ENCODE measurements around the gene ADGRG1.

Gene ADGRG1

GRCh38 chr16:57697896-57698537, 69.6 kb downstream of the ADGRG1 start:
- Mint-ChIP-seq H3K36me3 (ENCODE audit: insufficient read depth) (no peaks in the 10 kb centered on the region), H3K4me1 (peaks cover 7% of the 10 kb centered on the region), H3K27ac (ENCODE audit: low read depth) (no peak overlapping the region), H3K27me3 (peaks cover 2% of the 10 kb centered on the region), H3K4me3 (no peak overlapping the region), H3K9me3 (no peaks in the 10 kb centered on the region)
- no peak for ATAC-seq (replicated peaks; ENCODE audit: extremely low read depth, poor library complexity, severe bottlenecking)
- no peak for DNase-seq (ENCODE audit: low spot score in 2 of 2)

DNA sequence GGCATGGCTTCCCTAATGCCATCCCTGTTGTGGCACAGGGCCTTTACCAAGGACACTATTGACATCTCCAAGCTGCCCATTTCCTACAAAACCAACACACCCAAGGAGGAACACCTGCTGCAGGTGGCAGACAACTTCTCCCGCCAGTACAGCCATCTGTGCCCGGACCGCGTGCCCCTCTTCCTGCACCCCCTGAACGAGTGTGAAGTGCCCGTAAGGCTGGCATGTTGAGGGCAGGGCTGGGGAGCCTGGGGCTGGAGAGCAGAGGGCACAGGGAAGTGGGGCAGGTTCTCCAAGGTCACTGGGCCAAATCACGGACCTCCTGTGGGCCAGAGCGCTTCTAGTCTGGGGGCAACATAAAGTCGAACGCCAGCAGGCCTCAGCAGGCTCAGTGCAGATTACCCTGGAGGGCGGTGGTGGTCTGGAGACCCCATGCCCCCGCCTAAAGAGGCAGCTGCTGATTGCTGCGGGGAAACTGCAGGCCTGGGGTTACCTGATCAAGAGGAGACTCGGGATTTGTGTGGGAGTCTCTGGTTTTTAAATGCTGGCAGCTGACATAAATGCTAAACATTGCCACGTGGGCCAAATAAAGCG, 70.5 kb downstream of the ADGRG1 start:
- Mint-ChIP-seq H3K4me1 (peaks cover 7% of the 10 kb centered on the region), H3K27ac (ENCODE audit: low read depth) (no peak overlapping the region), H3K27me3 (no peaks in the 10 kb centered on the region), H3K4me3 (no peak overlapping the region), H3K36me3 (ENCODE audit: insufficient read depth) (no peaks in the 10 kb centered on the region), H3K9me3 (no peaks in the 10 kb centered on the region)
- no peak for DNase-seq (ENCODE audit: low spot score in 2 of 2)
- no peak for ATAC-seq (replicated peaks; ENCODE audit: extremely low read depth, poor library complexity, severe bottlenecking)

DNA sequence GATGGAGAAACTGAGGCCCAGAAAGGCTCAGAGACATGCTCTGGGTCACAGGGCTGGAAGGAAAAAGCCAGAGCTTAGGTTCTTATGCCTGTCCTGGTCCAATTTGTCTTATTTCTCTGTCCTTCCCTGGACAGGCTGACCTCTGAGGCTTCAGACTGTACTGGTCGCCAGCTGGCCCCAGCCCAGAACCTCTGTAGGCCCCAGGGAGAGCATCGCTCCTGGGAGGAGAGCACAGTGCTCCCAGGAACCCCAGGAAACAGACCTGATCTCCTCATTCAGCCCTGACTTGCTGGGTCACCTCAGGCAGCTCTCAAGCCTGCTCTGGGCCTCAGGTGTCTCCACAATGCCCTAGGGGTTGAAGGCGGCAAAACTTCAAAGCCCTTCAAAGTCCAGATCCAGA, 71.1 kb downstream of the ADGRG1 start:
- ATAC-seq (replicated peaks; ENCODE audit: extremely low read depth, poor library complexity, severe bottlenecking) (no peak), DNase-seq (ENCODE audit: low spot score in 2 of 2) (no peak)
- H3K27ac Mint-ChIP-seq (ENCODE audit: low read depth) = no peak overlapping the region
- H3K4me1 Mint-ChIP-seq = peaks cover 7% of the 10 kb centered on the region
- no peak overlapping the region for H3K4me3 Mint-ChIP-seq
- no peaks in the 10 kb centered on the region for H3K27me3 Mint-ChIP-seq
- no peaks in the 10 kb centered on the region for H3K36me3 Mint-ChIP-seq (ENCODE audit: insufficient read depth)
- H3K9me3 Mint-ChIP-seq = no peaks in the 10 kb centered on the region

- ATAC-seq (replicated peaks; ENCODE audit: extremely low read depth, poor library complexity, severe bottlenecking) (no peak), DNase-seq (ENCODE audit: low spot score in 2 of 2) (no peak)
- Mint-ChIP-seq H3K27me3 (no peaks in the 10 kb centered on the region), H3K27ac (ENCODE audit: low read depth) (no peak overlapping the region), H3K9me3 (no peaks in the 10 kb centered on the region), H3K4me1 (peaks cover 3% of the 10 kb centered on the region), H3K4me3 (no peak overlapping the region), H3K36me3 (ENCODE audit: insufficient read depth) (no peaks in the 10 kb centered on the region)
Observed at GRCh38 chr16:57699899-57700298, 71.5 kb downstream of the ADGRG1 start.

DNA sequence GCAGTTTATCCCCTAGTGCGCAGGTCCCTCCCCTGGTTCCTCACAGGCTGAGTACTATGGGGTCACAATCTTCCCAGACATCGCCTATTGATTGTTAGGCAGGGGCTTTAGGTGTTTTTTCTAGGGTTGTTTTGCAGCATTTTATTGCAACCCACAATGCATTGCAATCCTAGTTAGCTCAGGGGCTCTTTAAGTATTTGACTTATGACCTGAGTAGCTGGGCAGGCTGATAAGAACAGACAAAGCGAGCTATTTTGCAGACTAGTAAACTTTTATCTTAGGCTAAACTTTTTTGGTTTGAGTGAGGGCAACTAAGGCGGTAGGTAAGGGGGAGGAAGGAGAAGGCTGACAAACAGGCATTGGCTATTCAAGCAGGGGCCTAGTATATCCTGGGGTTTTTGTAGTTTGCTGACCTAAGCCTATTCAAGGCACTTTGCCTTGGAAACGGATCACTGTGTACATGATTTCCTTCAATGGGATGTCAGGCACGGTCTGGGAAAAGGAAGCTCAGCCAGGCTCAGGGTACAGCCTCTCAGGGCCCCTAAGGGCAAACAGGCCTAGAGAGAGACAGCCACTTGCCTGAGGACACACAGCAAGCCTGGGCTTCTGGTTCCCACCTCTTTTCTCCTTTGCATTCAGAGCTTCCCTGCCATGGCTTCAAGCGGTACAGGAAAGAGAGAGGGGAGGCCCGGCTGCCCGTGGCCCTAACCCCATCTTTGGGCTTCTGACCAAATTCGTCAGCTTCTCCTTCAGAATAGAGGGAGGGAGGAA, 72.5 kb downstream of the ADGRG1 start:
- no peak for ATAC-seq (replicated peaks; ENCODE audit: extremely low read depth, poor library complexity, severe bottlenecking)
- Mint-ChIP-seq H3K9me3 (no peaks in the 10 kb centered on the region), H3K27me3 (no peaks in the 10 kb centered on the region), H3K4me3 (no peak overlapping the region), H3K4me1 (no peaks in the 10 kb centered on the region), H3K27ac (ENCODE audit: low read depth) (no peak overlapping the region), H3K36me3 (ENCODE audit: insufficient read depth) (no peaks in the 10 kb centered on the region)
- DNase-seq (ENCODE audit: low spot score in 2 of 2) = no peak

- H3K4me3 Mint-ChIP-seq = no peak overlapping the region
- no peaks in the 10 kb centered on the region for H3K36me3 Mint-ChIP-seq (ENCODE audit: insufficient read depth)
- no peaks in the 10 kb centered on the region for H3K4me1 Mint-ChIP-seq
- ATAC-seq (replicated peaks; ENCODE audit: extremely low read depth, poor library complexity, severe bottlenecking) (no peak), DNase-seq (ENCODE audit: low spot score in 2 of 2) (no peak)
- peaks cover 5% of the 10 kb centered on the region for H3K27me3 Mint-ChIP-seq
- no peak overlapping the region for H3K27ac Mint-ChIP-seq (ENCODE audit: low read depth)
- peaks cover 4% of the 10 kb centered on the region for H3K9me3 Mint-ChIP-seq
Observed at GRCh38 chr16:57701759-57702371, 73.4 kb downstream of the ADGRG1 start.

GRCh38 chr16:57703416-57704010, 75.1 kb downstream of the ADGRG1 start:
- H3K27me3 Mint-ChIP-seq = peaks cover 12% of the 10 kb centered on the region
- no peaks in the 10 kb centered on the region for H3K36me3 Mint-ChIP-seq (ENCODE audit: insufficient read depth)
- no peak overlapping the region for H3K27ac Mint-ChIP-seq (ENCODE audit: low read depth)
- no peak overlapping the region for H3K4me3 Mint-ChIP-seq
- ATAC-seq (replicated peaks; ENCODE audit: extremely low read depth, poor library complexity, severe bottlenecking) (no peak), DNase-seq (ENCODE audit: low spot score in 2 of 2) (no peak)
- H3K9me3 Mint-ChIP-seq = peaks cover 6% of the 10 kb centered on the region
- no peaks in the 10 kb centered on the region for H3K4me1 Mint-ChIP-seq

- Mint-ChIP-seq H3K36me3 (ENCODE audit: insufficient read depth) (peaks cover 2% of the 10 kb centered on the region), H3K4me3 (no peak overlapping the region), H3K27me3 (peaks cover 12% of the 10 kb centered on the region), H3K9me3 (peaks cover 6% of the 10 kb centered on the region), H3K27ac (ENCODE audit: low read depth) (no peak overlapping the region), H3K4me1 (no peaks in the 10 kb centered on the region)
- ATAC-seq (replicated peaks; ENCODE audit: extremely low read depth, poor library complexity, severe bottlenecking) (no peak), DNase-seq (ENCODE audit: low spot score in 2 of 2) (no peak)
Observed at GRCh38 chr16:57704011-57704904, 75.8 kb downstream of the ADGRG1 start.

- Mint-ChIP-seq H3K27ac (ENCODE audit: low read depth) (no peak overlapping the region), H3K4me1 (no peaks in the 10 kb centered on the region), H3K9me3 (peaks cover 6% of the 10 kb centered on the region), H3K4me3 (no peak overlapping the region), H3K27me3 (peaks cover 12% of the 10 kb centered on the region), H3K36me3 (ENCODE audit: insufficient read depth) (peaks cover 2% of the 10 kb centered on the region)
- ATAC-seq (replicated peaks; ENCODE audit: extremely low read depth, poor library complexity, severe bottlenecking) (no peak), DNase-seq (ENCODE audit: low spot score in 2 of 2) (no peak)
Observed at GRCh38 chr16:57704905-57705852, 76.7 kb downstream of the ADGRG1 start.

DNA sequence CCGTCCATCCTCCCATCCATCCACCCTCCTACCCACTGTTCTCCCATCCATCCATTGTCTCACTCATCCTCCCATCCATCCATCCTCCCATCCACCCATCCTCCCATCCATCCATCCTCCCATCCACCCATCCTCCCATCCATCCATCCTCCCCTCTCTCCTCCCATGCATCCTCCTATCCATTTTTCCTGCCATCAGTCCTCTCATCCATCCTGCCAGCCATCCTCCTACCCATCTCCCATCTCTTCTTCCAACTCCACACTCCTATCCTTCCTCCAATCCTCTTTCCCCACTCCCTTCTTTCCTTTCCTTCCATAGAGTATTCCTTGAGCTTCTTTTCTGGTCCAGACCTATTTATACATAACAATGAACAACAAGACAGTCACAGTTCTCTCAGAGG, 78.3 kb downstream of the ADGRG1 start:
- Mint-ChIP-seq H3K36me3 (ENCODE audit: insufficient read depth) (peaks cover 2% of the 10 kb centered on the region), H3K27me3 (peaks cover 12% of the 10 kb centered on the region), H3K4me1 (no peaks in the 10 kb centered on the region), H3K27ac (ENCODE audit: low read depth) (no peak overlapping the region), H3K4me3 (no peak overlapping the region), H3K9me3 (peaks cover 6% of the 10 kb centered on the region)
- ATAC-seq (replicated peaks; ENCODE audit: extremely low read depth, poor library complexity, severe bottlenecking) (no peak), DNase-seq (ENCODE audit: low spot score in 2 of 2) (no peak)

DNA sequence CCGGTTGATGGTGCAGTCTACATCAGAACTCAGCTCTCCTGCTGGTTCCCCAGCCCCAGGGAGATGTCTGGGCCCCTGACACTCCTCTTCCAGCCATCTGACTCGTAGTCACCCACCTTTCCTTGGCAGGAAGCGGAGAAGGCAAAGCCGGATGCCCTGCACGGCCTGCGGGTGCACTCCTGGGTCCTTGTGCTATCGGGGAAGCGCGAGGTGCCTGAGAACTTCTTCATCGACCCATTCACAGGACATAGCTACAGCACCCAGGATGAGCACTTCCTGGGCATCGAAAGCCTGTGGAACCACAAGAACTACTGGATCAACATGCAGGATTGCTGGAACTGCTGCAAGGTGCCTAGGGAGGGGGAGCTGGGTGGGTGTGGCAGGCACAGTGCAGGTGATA, 78.9 kb downstream of the ADGRG1 start:
- H3K9me3 Mint-ChIP-seq = peaks cover 6% of the 10 kb centered on the region
- no peak for ATAC-seq (replicated peaks; ENCODE audit: extremely low read depth, poor library complexity, severe bottlenecking)
- H3K4me1 Mint-ChIP-seq = no peaks in the 10 kb centered on the region
- no peak overlapping the region for H3K27ac Mint-ChIP-seq (ENCODE audit: low read depth)
- DNase-seq (ENCODE audit: low spot score in 2 of 2) = no peak
- peaks cover 12% of the 10 kb centered on the region for H3K27me3 Mint-ChIP-seq
- H3K4me3 Mint-ChIP-seq = no peak overlapping the region
- H3K36me3 Mint-ChIP-seq (ENCODE audit: insufficient read depth) = peaks cover 2% of the 10 kb centered on the region
